Fibroblast of pulmonary artery (primary cell): ENCODE data around the gene PTPRN2.

Experiments used
- DNase-seq: peaks from one replicate; pipeline ENCODE4 v3.0.0-alpha.2; 2010; ENCODE audit warnings: low read depth
- H3K4me3 ChIP-seq: replicated peaks from 2 replicates; pipeline ENCODE4 v1.5.1; 2011; ENCODE audit warnings: low read depth, mild to moderate bottlenecking, control low read depth, low read length, moderate library complexity
- TF ChIP-seq, protein P1 (sequence below): IDR thresholded peaks from 2 replicates; pipeline ENCODE4 v1.5.1; 2011; ENCODE audit warnings: mild to moderate bottlenecking, control low read depth, low read length, inconsistent platforms; ENCODE audit errors: missing control alignments

The PTPRN2 gene

DNA sequence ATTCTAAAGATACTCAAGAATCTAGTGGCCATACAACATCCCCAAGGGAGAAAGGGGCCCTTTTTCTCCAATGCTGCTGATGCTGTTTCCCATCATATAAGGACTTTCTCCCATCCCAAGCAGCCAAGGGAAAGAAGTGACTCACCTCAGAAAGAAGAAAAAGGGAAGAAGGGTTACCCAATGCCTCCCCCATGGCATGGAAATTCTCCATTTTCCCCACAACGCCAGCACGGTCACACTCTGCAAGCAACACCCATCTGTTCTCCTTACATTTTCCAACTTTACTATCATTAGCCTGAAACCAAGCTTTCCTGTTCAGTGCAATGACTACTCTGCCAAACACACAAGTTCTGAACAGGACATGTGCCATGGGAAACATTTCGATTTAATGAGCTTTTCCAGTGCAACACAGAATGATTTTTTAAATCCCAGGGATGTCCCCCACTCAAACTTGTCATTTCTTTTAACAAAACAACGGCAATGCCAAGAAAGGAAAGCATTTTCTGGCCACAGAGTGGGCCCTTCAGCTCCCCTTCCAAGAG is 67.9 kb downstream of the PTPRN2 start:
- TF ChIP-seq, protein P1, sequence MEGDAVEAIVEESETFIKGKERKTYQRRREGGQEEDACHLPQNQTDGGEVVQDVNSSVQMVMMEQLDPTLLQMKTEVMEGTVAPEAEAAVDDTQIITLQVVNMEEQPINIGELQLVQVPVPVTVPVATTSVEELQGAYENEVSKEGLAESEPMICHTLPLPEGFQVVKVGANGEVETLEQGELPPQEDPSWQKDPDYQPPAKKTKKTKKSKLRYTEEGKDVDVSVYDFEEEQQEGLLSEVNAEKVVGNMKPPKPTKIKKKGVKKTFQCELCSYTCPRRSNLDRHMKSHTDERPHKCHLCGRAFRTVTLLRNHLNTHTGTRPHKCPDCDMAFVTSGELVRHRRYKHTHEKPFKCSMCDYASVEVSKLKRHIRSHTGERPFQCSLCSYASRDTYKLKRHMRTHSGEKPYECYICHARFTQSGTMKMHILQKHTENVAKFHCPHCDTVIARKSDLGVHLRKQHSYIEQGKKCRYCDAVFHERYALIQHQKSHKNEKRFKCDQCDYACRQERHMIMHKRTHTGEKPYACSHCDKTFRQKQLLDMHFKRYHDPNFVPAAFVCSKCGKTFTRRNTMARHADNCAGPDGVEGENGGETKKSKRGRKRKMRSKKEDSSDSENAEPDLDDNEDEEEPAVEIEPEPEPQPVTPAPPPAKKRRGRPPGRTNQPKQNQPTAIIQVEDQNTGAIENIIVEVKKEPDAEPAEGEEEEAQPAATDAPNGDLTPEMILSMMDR = no peak
- DNase-seq = no peak
- H3K4me3 ChIP-seq = no peak overlapping the region

DNA sequence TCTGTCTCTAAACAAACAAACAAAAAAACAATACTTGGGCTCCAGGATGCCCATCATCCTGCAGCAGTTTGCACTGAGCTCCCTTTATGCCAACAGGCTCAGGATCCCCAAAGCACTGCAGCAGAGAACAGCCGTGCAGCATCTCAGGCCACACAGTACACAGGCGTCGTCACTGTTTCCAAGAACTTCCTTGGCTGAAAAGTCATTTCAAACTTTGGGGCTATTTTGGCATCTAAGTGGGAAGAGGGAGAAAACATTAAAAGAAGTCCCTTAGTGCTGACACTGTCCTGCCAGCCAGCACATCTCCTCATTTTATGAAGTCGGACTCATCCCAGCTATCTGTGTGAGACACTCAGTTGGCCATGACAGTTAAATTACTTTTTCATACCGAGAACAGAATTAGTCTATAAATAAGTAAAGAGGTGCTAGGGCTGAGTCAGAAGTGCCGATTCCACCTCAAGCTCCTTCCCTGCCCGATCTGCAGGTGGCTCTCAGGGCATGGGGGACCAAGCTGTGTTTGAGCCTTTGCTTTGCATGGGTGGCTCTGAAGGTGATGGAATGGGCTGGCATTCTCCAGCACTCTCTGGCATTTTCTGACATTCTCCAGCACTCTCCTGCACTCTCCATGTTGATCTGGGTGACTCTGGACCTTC is 68.5 kb downstream of the PTPRN2 start:
- TF ChIP-seq, protein P1 = no peak
- DNase-seq = no peak
- no peak overlapping the region for H3K4me3 ChIP-seq

DNA sequence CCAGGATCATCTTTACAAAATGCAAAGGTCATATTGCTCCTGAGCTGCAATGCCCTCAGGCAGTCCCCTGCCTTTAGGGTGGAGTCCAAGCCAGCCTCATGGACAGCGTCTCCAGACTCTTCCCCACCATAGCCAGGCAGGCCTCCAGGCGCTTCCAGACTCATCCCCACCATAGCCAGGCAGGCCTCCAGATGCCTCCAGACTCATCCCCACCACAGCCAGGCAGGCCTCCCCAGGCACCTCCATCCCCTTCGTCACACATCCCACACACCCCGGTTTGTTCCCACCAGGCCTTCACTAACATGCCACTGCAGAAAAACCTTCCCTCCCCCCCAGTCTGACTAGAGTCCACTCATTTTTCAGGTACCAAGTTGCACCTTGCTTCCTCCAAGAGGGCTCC is 70.1 kb downstream of the PTPRN2 start:
- DNase-seq = no peak
- TF ChIP-seq, protein P1 = no peak
- H3K4me3 ChIP-seq = no peak overlapping the region

DNA sequence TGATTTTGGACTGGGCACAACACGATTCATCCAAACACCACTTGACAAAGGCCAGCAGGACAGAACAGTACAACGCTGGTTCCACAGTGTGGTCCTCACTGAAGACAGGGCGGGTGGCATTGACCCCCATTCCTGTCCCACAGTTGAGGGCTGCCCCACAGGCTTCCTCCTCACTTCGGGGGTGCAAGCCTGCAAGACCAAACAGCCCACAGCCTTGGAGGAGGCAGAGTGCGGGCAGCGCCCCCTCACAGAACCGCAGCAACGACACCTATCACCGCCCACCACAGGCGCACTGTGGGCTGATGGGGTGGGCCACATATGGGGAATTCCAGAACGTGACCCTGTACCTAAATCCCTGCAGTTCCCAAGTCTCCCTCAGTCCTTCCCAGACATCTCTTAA is 70.6 kb downstream of the PTPRN2 start:
- no peak overlapping the region for H3K4me3 ChIP-seq
- DNase-seq = no peak
- TF ChIP-seq, protein P1 = no peak

DNA sequence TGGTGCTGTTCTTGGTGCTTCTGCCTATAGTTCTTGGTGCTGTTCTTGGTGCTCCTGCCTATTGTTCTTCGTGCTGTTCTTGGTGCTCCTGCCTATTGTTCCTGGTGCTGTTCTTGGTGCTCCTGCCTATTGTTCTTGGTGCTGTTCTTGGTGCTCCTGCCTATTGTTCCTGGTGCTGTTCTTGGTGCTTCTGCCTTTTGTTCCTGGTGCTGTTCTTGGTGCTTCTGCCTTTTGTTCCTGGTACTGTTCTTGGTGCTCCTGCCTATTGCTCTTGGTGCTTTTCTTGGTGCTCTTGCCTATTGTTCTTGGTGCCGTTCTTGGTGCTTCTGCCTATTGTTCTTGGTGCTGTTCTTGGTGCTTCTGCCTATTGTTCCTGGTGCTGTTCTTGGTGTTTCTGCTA is 71.1 kb downstream of the PTPRN2 start:
- TF ChIP-seq, protein P1 = no peak
- no peak for DNase-seq
- H3K4me3 ChIP-seq = no peak overlapping the region

DNA sequence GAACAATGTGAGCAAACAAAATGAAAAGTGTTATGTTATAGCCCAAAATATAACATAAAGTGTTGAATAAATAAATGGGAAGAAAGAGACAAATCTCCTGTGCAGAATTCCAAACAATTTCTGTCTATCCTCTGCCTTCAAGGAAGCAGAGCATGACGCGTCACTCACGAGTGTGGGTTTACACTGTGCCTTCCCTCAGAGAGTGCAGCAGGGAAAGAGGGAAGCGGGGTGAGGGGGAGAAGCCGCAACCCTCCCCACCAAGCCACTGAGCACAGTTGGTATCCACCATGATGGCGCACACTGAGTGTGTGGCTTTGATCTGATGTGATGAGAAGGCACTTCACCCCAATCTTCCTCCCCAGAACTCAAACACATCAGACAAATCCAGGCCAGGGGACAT is 74.8 kb downstream of the PTPRN2 start:
- H3K4me3 ChIP-seq = no peak overlapping the region
- TF ChIP-seq, protein P1 = no peak
- no peak for DNase-seq

DNA sequence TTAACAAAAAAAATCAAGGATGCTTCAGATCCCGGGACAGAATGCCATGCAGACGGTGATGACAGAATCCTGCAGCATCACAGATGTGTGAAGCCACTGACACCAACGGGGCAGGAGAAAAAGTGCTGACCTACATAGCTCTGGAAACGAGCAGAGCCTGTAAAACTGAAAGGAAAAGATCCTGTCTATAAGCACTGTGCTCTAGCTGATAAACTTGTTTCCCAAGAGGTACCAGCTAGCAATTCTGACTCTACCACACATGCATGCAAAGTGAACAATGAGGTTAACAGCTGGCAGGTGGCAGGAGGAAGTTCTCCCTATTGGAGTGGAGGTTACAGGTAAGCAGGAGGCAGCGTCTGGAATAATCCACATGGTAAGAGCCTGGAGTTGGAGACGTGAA is 75.6 kb downstream of the PTPRN2 start:
- no peak for DNase-seq
- TF ChIP-seq, protein P1 = no peak
- no peak overlapping the region for H3K4me3 ChIP-seq
